ENCODE measurements around the gene DNMBP.
"Not testable (repeated sequence)": the region's sequence is repeated elsewhere in the genome, so short reads cannot be mapped to it uniquely, and the experiment has no call there.

Gene DNMBP

GRCh38 chr10:100020142-100020885, 10.6 kb upstream of the DNMBP start:
- DNase-seq (ENCODE audit: low read depth in 2 of 2), result no peak

- no peak for DNase-seq (ENCODE audit: low read depth in 2 of 2)
These were observed 10.0 kb upstream of the DNMBP start for GRCh38 chr10:100019787-100020141.

DNA sequence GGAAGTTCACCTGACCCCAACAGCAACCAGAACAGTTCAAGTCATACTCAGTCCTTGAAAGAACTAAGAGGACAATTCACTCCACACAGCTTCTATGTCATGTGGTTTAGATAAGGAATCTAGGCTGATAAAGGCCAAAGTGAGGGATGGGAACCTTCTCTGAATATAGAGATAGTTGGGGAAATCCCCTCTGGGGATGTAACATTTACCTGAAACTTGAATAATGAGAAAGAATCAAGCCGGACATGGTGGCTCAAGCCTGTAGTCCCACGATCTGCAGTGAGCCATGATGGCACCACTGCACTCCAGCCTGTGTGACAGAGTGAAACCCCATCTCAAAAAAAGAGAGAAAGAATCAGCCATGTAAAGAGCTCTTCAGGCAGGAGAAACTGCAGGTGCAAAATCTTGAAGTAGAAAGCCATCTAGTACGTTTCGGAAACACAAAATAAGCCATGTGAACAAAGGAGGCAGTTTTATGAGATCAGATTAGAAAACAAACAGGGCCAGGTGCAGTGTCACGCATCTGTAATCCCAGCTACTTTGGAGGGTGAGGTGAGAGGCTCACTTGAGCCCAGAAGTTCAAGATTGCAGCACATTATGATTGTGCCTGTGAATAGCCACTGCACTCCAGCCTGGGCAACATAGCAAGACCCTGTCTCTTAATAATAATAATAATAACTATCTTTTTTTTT, 4.5 kb upstream of the DNMBP start:
- no peak for DNase-seq (ENCODE audit: low read depth in 2 of 2)

DNA sequence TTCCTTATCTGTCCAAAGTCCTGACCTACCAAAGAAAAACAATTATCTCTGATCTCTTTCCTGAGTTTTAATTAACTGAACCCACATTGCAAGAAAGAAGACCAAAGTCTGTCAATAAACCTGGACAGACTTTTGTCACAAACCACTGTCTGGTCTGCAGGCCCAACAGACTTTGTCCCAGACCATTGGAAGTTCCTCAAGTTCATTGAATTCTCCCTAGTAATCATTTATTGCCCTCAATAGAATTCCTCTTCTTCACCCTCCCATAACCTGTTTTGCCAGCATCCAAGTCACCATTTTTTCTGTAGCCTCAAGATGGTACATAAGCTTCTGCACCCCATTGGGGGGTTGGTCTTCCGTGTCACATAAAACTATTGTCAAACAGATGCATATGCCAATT, 3.9 kb upstream of the DNMBP start:
- no peak for DNase-seq (ENCODE audit: low read depth in 2 of 2)

DNA sequence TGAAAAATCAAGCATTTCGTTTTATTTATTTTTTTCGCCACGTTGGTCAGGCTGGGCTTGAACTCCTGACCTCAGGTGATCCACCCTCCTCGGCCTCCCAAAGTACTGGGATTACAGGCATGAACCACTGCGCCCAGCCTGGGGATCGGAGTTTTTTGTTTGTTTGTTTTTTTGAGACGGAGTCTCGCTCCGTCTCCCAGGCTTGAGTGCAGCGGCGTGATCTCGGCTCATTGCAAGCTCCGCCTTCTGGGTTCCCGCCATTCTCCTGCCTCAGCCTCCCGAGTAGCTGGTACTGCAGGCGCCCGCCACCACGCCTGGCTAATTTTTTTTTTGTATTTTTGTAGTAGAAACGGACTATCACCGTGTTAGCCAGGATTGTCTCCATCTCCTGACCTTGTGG, 2.2 kb upstream of the DNMBP start:
- not testable (repeated sequence) for DNase-seq (ENCODE audit: low read depth in 2 of 2)

DNA sequence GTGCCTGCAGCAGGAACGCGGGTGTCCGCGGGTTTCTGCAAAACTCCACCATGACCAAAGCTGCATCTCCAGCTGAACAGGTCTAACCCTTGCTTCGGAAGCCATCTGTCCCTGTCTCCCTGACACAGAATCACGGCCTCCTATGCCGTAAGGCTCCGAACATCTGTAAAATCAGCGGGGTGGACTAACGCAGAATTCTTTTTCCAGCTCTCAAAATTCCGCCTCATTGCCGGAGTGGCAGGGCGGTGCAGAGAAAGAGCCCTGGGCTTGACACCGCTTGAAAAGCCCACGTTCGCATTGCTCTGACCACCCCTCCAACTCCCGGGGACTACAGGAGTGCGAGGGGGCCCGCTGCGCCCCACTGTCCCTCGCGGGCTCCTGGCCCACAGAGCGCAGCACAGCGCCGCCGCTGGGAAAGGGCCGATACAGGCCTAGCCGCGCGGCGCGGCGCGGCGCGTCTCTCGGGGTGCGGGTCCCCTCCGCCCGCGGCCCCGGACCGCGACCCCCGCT, 409 bp downstream of the DNMBP start:
- no peak for DNase-seq (ENCODE audit: low read depth in 2 of 2)

DNA sequence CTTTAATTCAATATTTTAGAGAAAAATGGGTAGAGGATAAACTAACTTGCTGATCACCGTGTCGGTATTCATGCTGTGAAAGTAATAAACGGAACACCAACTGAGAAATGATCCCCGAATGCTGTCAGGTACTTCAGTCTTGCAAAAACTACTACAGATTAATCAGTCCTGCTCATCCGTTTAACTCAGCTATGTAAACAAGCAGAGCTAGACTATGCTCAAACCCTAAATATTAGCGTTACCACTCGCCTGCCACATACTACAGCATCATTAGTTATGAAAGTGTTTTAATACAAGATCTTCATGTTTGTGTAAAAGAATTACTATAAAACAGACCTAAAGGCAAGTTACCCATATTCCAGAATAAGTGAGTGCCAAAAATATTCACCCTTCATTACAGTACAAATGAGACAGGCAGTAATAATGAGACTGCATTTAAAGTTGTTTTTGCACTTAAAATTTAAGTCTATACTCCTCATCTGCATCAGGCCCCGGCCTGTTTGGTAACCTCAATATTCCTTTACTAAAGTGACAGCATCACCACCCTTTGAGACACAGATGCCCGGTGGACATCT, 952 bp downstream of the DNMBP start:
- DNase-seq (ENCODE audit: low read depth in 2 of 2), result no peak

DNA sequence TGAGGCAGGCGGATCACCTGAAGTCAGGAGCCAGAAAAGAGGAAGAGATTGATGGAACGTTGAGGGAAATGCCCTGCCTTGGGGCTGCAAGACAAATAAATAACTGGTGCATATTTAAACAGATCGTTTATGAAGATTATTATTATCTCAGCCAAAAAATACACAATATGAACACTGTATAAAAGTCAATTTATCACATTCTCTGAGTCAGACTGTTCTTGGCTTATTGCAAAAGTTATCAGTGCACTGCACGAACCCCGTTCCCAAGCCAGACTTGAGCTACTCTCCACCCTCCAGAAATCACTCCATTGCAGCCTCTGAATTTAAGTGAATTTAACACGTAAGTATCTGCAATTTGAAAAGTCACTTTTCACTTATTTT, 1.6 kb downstream of the DNMBP start:
- DNase-seq (ENCODE audit: low read depth in 2 of 2), result no peak

DNA sequence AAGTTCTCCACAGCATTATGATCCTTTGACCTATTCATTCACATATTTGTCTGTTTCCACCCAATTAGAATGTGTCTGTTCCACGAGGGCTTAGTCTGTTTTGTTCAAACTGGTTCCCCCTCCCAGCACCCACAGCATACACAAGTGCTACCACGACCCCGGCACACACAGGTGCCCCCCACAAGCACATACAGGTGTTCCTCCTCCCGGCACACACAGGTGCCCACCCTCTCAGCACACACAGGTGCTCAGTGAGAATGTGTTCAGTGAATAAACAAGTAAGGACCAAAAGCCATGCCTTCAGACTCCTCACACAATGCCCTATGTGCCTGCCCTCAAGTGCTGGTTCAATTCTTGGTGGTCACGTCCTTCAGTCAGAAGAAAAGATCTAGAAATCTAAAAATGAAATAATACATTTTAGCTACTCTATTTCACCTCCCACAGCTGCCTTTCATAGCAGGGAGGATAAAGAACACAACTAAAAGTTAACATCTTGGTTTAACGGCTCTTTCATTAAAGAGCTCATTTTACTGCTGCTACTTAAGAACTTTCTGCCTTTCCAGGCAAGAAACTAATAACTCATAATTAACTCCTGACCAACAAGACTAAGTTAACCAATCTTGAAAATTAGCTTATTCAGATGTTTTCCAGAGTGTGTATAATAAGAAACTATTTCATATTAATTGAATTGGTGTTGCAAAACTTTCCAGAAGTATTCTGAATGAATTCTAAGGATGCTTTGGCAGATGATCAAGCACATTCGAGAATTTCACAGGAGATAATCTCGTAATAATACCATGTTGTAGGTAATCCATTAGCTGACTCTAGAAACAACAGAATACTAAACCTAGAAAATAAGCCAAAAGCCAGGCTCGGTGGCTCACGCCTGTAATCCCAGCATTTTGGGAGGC, 2.3 kb downstream of the DNMBP start:
- DNase-seq (ENCODE audit: low read depth in 2 of 2), result no peak

DNA sequence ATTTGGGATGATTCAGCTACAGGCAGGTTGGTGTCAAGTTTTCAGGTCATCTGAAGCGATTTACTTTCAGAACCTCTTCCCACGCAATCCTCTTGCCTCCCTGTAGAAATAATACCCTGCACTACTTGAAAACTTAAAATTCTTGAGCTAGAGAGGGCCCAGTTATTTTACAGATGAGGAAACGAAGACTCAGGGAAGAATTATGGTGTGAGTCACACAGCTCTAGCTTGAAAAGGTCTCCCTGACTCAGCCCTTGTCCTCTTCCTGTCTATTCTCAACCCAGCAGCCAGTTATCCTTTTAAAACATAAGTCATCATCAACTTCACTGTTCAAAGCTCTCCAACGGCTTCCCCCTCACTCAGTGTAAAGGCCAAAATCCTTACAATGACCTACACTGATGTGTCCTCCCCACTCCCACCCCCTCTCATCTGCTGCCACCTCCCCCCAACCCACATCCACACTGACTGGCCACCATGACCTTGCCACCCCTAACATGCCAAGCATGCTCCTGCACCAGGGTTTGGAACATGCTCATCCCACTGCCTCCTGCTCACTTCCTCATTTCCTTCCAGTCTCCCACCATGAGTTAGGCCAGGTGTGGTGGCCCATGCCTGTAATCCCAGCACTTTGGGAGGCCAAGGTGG, 3.4 kb downstream of the DNMBP start:
- DNase-seq (ENCODE audit: low read depth in 2 of 2), result no peak

- no peak for DNase-seq (ENCODE audit: low read depth in 2 of 2)
These were observed 4.8 kb downstream of the DNMBP start for GRCh38 chr10:100004805-100005510.

DNA sequence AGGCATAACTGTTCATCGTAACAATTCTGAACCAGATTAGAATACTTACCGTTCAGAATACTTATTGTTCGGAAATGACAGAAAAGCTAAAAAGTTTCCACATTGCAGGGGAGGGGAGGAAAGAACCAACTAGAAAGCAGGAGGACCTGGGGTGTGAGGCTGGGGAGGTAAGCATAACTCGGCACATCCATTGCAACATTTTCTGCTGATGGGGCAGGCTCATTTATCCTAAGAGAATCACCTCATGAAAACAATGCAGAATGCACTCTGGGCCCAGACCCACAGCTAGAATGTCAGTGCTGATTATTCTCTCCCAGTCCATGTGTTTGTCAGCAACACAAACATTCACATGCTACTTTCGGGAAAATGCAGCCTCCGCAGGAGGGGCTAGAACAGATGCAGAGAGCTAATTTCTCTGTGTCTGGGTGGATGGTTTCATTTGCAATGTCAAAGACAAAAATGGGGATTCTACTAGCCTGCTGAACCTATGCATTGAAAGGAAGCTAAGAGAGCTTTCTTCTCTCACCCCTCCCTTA, 9.6 kb downstream of the DNMBP start:
- DNase-seq (ENCODE audit: low read depth in 2 of 2), result no peak

GRCh38 chr10:99999319-100000108, 10.2 kb downstream of the DNMBP start:
- DNase-seq (ENCODE audit: low read depth in 2 of 2), result no peak

GRCh38 chr10:99998889-99999288, 10.9 kb downstream of the DNMBP start:
- no peak for DNase-seq (ENCODE audit: low read depth in 2 of 2)

GRCh38 chr10:99996671-99997648, 12.8 kb downstream of the DNMBP start:
- no peak for DNase-seq (ENCODE audit: low read depth in 2 of 2)

- no peak for DNase-seq (ENCODE audit: low read depth in 2 of 2)
These were observed 14.0 kb downstream of the DNMBP start for GRCh38 chr10:99995713-99996112.

- no peak for DNase-seq (ENCODE audit: low read depth in 2 of 2)
These were observed 14.5 kb downstream of the DNMBP start for GRCh38 chr10:99995269-99995668.

DNA sequence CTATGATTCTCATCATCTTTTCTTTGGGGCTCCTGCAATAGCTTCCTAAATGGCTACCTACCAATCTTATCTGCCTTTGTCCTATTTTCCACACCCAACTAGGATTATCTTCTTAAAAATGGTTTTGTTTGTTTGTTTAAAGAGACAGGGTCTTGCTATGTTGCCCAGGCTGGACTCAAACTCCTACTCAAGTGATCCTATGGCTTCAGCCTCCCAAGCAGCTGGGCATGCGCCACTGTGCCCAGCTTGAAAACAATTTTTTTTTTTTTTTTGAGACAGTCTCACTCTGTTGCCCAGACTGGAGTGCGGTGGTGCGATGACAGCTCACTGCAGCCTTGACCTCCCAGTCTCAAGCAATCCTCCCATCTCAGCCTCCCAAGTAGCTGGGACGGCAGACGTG, 14.9 kb downstream of the DNMBP start:
- DNase-seq (ENCODE audit: low read depth in 2 of 2), result no peak

Data from stimulated activated CD8-positive, alpha-beta memory T cell treated with anti-CD3 and anti-CD28 coated beads, Interleukin-2, amount 100 ng/mL, for 48 hours (primary cell).